ENCODE data around the gene LHFPL6.

DNA sequence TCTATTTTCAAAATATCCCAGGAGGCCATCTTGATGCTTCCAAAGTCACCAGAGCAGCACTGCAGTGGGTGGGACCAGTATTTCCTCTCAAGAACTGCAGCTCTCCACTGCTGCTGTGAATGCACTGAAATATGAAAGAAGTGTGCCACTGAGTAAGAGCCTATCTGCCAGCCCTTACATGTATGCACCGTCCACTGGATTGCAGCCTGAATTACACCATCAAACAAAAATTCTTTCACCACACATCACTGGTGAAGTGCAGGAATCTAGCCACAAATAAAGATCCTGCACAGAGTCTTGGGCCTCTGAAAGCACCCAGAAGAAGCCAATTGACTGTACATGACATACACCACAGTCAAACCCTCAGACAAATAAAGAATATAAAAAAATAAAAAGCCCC lies 249.0 kb downstream of the LHFPL6 start:
- TF ChIP-seq, protein P1, sequence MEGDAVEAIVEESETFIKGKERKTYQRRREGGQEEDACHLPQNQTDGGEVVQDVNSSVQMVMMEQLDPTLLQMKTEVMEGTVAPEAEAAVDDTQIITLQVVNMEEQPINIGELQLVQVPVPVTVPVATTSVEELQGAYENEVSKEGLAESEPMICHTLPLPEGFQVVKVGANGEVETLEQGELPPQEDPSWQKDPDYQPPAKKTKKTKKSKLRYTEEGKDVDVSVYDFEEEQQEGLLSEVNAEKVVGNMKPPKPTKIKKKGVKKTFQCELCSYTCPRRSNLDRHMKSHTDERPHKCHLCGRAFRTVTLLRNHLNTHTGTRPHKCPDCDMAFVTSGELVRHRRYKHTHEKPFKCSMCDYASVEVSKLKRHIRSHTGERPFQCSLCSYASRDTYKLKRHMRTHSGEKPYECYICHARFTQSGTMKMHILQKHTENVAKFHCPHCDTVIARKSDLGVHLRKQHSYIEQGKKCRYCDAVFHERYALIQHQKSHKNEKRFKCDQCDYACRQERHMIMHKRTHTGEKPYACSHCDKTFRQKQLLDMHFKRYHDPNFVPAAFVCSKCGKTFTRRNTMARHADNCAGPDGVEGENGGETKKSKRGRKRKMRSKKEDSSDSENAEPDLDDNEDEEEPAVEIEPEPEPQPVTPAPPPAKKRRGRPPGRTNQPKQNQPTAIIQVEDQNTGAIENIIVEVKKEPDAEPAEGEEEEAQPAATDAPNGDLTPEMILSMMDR (IDR thresholded peaks at IDR 0.05; ENCODE audit: poor library complexity): no peak
- TF ChIP-seq EZH2 (IDR thresholded peaks at IDR 0.05; ENCODE audit: borderline replicate concordance) (no peak), EZH2phosphoT487 (IDR thresholded peaks at IDR 0.05; ENCODE audit: low read depth, severe bottlenecking, unreplicated experiment) (no peak)

All from hepatocyte (in vitro differentiated cells).